HCT116 (cell line): ENCODE results near the gene TRPV5.

Source experiments
- CEBPB ChIP-seq: IDR thresholded peaks from 2 replicates; pipeline ENCODE4 v1.6.1; 2012; ENCODE audit warnings: low read depth
- CTCF ChIP-seq, 3 experiments: fragments of 200-600 bp in 1 of 3; sonication (generic) in 1 of 3; IDR thresholded peaks in 2 of 3; conservative IDR thresholded peaks in 1 of 3; 2 replicates each; pipeline ENCODE4 v1.5.1; 2012 to 2017; ENCODE audit warnings: low read depth in 2 of 3, low read length in 2 of 3, antibody characterized with exemption in 1 of 3, borderline replicate concordance in 1 of 3, control low read depth in 1 of 3, mild to moderate bottlenecking in 1 of 3, mixed read lengths in 1 of 3, mixed run types in 1 of 3, moderate library complexity in 1 of 3; ENCODE audit not compliant: insufficient read depth in 1 of 3
- ELF1 ChIP-seq: IDR thresholded peaks from 2 replicates; pipeline ENCODE4 v1.6.1; 2012; ENCODE audit warnings: low read depth, borderline replicate concordance
- EZH2 ChIP-seq: fragments of 200-600 bp; sonication (generic); IDR thresholded peaks from 2 replicates; pipeline ENCODE4 v1.6.1; 2017; ENCODE audit warnings: antibody characterized with exemption, mixed run types
- EZH2phosphoT487 ChIP-seq: fragments of 200-600 bp; IDR thresholded peaks from 2 replicates; pipeline ENCODE4 v1.6.1; 2018; ENCODE audit warnings: antibody characterized with exemption, borderline replicate concordance
- JUND ChIP-seq: IDR thresholded peaks from 2 replicates; pipeline ENCODE4 v1.6.1; 2012
- POLR2A ChIP-seq: IDR thresholded peaks from 2 replicates; pipeline ENCODE4 v1.7.0; 2011; ENCODE audit warnings: borderline replicate concordance; ENCODE audit not compliant: insufficient read depth, insufficient read length; ENCODE audit errors: extremely low read depth
- REST ChIP-seq: IDR thresholded peaks from 2 replicates; pipeline ENCODE4 v1.6.1; 2012; ENCODE audit warnings: low read depth
- SIN3A ChIP-seq: IDR thresholded peaks from 2 replicates; pipeline ENCODE4 v1.6.1; 2012; ENCODE audit warnings: low read depth
- SP1 ChIP-seq: IDR thresholded peaks from 2 replicates; pipeline ENCODE4 v1.6.1; 2012; ENCODE audit warnings: low read depth
- TCF7L2 ChIP-seq: IDR thresholded peaks from 2 replicates; pipeline ENCODE4 v1.7.0; 2011; ENCODE audit warnings: borderline replicate concordance, inconsistent platforms; ENCODE audit not compliant: insufficient read depth, insufficient read length; ENCODE audit errors: extremely low read depth
- YY1 ChIP-seq: IDR thresholded peaks from 2 replicates; pipeline ENCODE4 v1.6.1; 2011; ENCODE audit warnings: low read length, low read depth, moderate library complexity, mild to moderate bottlenecking; ENCODE audit not compliant: insufficient replicate concordance; ENCODE audit errors: extremely low read depth
- ZNF274 ChIP-seq: fragments of 200-500 bp; sonication (Bioruptor generic); IDR thresholded peaks from 2 replicates; pipeline ENCODE4 v1.6.1; 2014; ENCODE audit warnings: mild to moderate bottlenecking, low read depth, low read length, inconsistent platforms

GRCh38 chr7:142898377-142899170, 35.0 kb downstream of the TRPV5 start:
- TF ChIP-seq CEBPB (no peak), REST (no peak), CTCF (IDR thresholded peaks at IDR 0.05 in 2 of 3, conservative IDR thresholded peaks at IDR 0.05 in 1 of 3; ENCODE audit: borderline replicate concordance in 1 of 3, insufficient read depth in 1 of 3, low read depth in 2 of 3, low read length in 2 of 3) (no peak), POLR2A (no peak), EZH2phosphoT487 (no peak), YY1 (no peak), ELF1 (no peak), EZH2 (no peak), JUND (no peak), SP1 (no peak), SIN3A (no peak), ZNF274 (no peak), TCF7L2 (no peak)
